ENCODE measurements around the gene TNFAIP3.
A peak's percentile ranks its signal among the peaks of the same experiment; 100 is the strongest.

The TNFAIP3 gene

DNA sequence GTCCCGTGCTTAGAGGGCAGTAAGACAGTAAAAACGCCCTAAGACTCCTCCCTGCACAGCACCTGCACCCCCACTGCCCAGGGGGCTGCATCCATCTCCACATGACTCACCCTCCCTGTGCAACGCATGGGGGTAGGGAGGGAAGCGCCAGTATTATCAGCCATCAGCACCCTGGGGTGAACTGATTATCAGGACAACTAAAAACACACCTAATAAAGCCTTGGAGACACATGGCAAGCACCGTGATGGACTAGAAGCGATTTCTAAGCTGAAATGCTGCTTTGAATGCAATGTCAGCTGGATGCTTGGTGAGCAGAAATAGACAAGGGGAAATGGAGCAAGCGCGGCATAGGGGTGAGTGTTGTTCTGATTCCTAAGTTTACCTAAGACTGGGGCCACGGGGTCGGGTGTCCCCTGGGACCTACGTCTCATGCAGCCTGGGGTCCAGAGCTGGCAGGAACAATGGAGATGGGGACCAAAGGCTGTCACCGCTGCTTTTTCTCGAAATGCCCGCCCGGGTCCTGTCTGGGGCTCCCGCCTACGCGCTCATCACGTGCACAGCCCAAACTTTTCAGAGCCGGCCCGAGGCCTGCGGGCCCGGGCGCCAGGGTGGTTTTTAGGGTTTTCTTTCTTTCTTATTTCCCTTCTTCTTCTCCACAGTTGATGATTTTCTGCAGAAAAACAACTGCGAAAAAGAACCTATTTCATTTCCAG, 702 bp upstream of the TNFAIP3 start:
- DNase-seq = peak; percentile 84

DNA sequence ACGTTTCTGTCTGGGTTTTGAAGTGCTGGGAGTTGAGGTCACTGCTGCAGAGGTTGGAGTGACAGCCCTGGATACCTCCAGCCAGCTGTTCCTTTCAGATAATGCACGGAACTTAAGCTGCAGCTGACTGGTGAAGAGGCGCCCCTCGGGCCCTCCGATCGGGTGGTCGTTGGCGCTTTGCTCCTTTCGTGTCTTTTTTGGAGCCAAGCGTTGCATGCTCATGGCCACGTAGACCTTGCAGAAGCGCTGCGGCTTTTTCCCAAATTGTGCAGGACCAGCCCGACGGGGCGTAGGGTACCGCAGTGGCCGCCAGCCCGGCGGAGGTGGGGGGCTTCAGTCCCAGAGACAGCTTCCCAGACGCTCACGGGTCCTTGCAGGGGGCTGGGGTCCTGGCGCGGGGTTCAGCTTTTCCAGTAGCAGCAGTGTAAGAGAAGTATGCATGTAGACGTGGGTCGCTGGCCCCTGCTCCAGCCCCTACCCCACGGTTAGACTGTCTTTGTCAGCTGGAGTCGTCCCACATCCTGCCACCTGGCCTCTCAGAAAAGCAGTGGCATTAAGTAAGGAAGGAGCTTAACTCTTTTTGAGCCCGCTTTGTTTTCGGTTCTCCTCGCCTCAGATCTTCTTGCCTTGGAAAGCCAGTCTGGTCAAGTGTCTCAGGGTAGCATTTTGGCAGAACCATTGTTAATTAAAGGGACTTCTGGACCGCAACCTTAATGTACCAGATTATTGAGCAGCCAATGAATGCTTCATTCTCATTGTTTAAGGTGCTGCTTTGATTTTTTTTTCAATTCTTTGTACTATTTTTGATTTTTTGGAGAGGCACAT, 838 bp downstream of the TNFAIP3 start:
- peak; percentile 58 for DNase-seq

DNA sequence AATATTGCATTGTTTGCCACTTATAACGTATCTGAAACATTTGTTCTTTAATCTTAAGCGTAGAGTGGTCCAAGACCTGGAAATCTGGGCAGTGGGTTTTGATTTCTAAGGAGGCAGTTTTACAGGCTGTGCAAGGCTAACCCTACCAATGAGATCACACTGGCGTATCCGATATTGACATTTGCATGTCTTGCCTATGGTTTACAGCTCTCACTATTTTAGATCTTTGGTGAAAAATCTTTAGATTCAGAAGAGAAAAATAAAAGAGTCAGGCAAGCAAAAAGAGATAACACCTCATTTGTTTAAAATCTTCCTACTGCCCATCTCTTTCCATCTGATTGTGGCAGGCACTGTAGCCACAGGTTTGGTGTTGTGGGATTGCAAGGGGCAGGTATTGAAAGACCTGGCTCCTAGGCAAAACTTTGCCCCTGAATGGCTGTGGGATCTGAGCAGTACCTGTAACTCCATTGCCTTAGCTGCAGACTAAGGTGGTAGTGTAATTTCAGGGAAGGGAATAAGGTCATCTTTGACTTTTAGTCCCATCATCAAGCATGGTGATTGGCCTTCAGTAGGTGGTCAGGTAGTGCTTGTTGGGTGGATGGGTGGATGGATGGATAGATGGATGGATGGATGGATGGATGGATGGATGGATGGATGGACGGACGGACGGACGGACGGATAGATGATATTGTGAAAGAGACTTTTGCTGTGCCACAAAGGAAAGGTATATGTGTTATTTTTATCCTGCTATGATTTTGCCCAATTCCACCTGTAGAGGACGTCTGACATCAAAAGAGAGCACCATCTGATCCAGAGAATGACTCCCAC, 1.9 kb downstream of the TNFAIP3 start:
- no peak for DNase-seq

DNA sequence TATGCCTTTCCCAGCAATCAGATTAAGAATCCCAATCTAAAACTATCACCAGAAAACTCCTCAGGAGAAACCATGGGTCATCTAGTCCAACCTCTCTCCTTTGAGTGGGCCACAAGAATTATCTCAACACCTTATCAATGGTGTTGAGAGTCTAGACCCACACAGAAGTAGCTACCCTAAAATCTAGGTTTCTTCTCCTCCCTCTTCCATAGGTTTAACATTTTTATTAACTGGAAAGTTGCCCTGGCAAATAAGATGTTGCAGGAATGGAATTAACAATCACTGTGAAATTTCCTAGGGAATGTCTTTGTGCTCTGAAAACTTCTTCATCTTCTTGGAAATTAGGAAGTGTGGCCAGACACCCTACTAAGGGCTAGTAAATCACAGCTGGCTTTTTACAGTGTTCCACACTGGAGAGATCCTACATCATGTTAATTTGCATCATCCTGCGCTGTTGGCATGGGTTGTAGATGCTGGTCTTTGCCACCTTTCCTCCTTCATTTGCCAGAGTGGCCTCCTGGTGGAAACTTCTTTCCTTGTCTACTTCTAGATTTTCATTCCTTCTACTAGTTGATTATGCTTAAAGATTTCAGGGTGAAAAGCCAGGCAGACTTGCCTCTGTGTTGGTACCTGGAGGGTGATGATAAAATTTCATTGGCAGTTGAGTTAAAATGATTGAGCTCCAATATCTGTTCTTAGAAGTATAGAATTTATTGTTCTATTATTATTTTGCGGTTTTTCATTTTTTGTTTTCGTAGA, 2.7 kb downstream of the TNFAIP3 start:
- no peak for DNase-seq

DNA sequence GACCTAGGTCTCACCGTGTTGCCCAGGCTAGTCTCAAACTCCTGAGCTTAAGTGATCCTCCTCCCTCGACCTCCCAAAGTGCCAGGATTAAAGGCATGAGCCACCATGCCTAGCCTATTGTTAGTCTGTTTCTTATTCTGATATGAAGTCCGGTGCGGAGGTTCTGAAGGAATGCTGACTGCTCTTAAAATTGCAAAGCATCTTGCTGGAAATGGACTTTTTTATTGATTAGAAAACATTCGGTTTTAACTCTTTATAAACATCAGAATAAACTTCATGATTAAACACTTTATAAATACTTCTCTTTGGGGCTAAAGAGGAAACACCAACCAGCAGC, 3.2 kb downstream of the TNFAIP3 start:
- DNase-seq = no peak

DNA sequence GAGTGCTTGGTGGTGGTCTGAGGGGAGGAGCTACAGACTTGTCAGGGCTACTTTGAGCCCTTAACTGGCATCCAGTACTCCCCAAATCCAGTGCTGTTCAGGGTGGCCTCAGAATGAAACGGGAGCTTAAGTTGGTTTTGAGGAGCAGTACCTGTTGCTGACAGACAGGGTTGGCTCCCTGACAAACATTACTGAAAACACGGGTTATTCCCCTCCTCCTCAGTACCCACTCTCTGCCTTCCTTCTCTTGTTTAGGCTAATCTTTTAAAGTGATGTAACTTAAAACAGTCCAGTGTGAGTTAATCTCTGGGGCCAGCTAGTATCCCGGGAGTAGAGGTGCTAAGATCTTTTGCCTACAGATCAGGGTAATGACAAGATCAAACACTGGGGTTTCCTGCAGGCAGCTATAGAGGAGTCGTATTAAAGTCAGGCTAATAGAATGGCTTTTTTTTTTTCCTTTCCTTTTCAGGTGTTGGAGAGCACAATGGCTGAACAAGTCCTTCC, 3.7 kb downstream of the TNFAIP3 start:
- no peak for DNase-seq

DNA sequence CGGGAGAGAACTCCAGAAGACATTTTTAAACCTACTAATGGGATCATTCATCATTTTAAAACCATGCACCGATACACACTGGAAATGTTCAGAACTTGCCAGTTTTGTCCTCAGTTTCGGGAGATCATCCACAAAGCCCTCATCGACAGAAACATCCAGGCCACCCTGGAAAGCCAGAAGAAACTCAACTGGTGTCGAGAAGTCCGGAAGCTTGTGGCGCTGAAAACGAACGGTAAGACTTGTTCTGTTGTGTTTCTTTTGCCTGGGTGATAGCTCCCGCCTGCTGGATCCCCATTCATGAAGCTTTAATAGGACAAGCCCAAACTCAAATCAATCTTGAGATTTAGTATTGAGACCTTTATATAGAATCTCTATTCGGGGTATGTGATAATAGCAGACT, 4.2 kb downstream of the TNFAIP3 start:
- no peak for DNase-seq

DNA sequence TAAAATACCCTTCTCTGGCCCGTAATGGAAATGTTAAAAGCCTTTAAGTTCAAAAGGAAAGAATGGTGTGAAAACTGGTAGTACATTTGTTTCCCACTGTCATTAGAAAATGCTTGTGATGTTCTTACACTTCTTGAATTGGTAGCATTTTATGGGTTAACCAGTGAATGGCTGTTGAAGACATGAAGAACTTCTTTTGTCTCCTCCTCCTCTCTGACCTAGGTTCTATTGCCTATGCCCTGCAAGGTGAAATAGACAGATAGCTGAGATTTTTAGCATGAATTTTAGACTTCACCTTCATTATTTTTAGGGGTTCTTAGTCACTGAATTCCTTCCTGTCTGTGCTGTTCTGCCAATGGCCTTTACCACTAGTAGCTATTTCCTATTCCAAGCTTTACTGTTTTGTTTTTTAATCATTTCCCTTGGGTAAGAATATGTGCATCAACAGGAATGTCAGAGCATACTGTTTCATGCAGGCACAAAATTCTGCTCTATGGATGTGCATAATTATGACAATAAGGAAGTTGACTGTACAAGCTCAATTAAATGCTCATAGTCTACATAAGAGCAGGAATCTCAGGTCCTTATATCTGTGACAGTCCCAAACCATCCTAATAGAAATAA, 4.9 kb downstream of the TNFAIP3 start:
- no peak for DNase-seq

DNA sequence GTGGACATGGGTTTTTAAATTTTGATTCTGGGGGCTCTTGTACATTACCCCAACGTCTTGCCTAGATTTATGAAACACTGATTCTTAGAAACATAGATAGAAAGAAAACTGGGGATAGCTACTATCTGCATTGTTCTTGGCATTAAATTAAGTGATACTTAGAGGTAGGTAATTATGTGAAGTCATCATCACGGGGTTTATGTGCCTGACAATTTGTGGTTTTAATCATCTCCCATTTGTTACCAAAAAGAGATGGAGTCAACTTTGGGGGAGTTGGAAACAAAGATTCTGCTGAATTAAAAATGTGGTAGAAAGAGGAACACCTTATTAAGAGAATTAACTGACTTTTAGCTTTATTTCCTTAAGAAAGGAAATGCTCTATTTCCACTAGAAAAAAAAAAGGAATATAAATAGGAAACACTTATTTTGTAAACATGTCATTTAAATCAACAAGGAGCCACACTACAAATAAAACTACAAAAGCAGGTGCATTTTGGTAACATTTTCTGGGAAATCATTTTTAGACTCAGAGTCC, 5.6 kb downstream of the TNFAIP3 start:
- DNase-seq = no peak

DNA sequence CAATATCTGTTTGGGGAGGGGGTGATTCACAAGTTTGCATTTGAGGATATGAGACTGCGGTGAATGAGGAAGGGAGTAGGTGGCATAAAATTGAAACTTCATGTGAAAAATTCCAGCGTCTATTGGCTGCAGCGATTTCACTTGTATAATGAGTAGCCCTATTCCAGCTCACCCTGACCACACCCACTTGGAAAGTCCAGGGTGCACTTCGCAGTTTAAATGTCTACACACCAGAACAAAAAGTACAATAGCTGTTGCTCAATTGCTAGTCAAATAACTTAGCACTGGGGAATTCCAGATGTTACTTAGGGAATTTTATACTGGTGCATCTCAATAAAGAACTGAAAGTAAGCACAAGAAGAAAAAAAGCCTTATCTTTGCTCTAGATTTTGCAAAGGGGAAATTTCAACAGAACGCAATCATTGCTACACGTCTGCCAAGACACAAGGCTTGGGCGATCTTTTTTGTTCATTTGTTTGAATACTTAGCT, 6.3 kb downstream of the TNFAIP3 start:
- no peak for DNase-seq

DNA sequence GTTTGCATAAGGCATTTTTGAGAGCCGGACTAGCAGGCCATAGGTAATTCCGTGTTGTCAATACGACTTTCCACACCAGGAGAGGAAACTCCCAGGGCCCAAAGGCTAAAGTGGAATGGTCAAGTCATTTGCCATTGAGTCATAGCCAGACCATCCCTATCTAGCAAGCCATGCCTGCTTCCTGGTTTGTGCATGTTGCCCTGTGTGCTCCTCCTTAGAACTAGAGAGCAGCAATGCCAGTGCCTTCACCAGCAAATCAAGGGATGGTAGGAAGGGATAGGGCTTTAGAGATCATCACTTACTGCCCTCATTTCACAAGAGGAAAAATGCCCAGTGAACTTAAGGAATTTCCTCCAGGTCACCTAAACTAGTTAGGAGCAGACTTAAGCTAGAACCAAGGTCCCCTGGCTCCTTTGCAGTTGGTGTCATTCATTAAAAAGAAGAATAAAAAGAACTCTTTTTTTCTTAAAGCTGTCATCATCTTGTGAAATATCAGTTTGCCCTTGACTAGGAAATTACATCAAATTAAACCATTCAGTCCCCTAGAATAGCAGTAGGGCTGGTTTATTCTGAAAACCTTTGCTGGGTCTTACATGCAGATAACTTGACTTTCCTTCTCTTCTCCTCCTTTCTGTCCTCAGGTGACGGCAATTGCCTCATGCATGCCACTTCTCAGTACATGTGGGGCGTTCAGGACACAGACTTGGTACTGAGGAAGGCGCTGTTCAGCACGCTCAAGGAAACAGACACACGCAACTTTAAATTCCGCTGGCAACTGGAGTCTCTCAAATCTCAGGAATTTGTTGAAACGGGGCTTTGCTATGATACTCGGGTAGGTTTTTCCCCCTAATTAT, 7.4 kb downstream of the TNFAIP3 start:
- no peak for DNase-seq

DNA sequence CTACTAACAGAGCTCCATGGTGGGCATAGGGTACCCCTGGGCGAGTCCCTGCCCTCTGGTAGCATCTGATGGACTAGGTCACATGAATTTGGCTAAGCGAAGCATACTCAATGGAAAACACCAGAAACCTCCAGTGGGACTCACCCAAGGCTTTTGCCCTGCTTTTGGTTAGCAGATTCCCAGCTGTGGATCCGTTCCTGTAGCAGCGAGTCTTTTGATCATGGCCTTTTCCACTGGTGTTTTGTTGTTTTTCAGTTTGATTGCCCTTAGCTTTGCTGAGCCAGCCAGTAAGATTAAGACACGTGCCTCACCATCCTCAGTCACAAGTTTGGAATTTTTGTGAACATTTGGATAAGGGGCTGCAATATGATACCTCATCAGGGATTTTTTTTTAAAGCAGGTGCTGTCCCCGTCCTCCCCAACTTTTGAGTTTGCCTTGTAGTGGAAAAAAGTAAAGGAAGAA, 8.0 kb downstream of the TNFAIP3 start:
- no peak for DNase-seq

DNA sequence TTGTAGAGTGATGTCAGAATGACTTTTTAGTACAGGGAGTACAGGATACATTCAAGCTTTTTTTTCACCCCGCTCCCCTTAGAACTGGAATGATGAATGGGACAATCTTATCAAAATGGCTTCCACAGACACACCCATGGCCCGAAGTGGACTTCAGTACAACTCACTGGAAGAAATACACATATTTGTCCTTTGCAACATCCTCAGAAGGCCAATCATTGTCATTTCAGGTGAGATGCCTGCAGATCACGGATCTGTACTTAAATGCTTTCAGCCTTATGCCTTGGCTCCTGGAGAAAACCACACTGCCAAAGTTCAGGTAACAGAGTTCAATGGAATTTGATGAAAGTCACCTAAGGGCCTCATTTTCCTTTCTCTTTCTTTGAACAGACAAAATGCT, 8.5 kb downstream of the TNFAIP3 start:
- DNase-seq = no peak

DNA sequence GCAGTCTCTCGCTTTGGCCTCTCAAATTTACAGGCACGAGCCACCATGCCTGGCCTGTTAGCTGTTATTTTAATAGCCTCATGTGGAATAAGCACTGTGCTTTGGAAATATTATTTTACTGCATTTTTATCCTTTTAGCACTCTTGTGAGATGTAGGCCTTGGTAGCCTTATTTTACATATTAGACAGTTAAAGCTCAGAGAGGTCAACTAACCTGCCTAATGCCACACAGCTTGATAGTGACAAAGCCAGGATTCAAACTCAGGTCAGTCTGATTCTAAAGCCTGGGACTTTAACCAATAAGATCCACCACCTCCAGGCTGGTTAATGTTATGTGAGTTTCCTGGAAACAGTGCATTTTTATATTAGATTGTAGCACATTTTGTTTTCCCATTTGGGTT, 9.5 kb downstream of the TNFAIP3 start:
- DNase-seq = no peak

DNA sequence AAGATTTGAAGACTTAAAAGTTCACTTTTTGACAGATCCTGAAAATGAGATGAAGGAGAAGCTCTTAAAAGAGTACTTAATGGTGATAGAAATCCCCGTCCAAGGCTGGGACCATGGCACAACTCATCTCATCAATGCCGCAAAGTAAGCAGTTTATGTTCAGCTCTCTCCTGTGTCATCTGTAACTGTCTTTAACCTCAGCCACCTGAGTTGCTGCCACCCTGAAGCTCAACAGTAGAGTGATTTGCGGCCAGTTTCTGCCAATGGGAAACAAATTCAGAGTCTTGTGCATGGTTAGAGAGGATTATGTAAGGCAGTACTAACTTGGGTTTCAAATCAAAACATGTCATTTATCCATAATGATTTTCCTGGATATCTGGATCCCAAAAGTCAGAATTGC, 10.1 kb downstream of the TNFAIP3 start:
- no peak for DNase-seq

DNA sequence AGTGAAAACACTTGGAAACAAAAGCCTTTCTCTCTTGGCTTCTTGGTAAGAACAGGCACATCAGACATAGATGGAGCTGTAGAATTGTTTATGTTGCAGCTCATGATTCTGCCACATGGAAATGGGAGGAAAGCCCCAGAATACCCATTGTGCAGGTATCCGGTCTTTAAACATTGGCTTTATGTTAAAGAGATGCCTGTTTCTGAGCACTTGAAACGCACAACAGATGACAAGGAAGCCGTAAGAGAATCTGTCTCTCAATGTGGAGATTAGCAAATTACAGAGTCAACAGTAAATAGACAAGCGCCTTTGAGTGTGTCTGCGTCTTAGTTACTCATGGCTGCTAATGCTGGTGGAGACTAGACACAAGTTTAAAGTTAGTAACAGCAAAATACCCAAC, 10.5 kb downstream of the TNFAIP3 start:
- no peak for DNase-seq

DNA sequence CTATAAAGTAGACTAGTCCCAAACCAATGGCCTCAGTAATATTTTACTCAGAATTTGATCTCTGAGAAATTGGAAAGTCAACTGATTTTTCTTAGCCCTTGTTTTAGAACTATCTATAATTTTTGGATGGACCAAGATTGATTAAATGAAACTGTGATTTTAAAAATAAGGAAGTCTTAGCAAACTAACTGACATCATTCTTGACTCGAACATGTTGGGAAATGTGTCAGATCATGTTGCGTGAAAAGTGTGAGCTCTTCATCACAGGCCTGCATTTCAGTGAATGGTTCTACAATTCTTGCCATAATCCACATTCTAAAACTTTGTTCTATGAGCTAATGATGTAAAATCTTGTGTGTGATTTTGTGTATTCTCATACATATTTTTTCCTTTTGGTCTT, 11.0 kb downstream of the TNFAIP3 start:
- no peak for DNase-seq

DNA sequence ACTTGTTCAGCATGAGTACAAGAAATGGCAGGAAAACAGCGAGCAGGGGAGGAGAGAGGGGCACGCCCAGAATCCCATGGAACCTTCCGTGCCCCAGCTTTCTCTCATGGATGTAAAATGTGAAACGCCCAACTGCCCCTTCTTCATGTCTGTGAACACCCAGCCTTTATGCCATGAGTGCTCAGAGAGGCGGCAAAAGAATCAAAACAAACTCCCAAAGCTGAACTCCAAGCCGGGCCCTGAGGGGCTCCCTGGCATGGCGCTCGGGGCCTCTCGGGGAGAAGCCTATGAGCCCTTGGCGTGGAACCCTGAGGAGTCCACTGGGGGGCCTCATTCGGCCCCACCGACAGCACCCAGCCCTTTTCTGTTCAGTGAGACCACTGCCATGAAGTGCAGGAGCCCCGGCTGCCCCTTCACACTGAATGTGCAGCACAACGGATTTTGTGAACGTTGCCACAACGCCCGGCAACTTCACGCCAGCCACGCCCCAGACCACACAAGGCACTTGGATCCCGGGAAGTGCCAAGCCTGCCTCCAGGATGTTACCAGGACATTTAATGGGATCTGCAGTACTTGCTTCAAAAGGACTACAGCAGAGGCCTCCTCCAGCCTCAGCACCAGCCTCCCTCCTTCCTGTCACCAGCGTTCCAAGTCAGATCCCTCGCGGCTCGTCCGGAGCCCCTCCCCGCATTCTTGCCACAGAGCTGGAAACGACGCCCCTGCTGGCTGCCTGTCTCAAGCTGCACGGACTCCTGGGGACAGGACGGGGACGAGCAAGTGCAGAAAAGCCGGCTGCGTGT, 11.6 kb downstream of the TNFAIP3 start:
- DNase-seq = no peak

DNA sequence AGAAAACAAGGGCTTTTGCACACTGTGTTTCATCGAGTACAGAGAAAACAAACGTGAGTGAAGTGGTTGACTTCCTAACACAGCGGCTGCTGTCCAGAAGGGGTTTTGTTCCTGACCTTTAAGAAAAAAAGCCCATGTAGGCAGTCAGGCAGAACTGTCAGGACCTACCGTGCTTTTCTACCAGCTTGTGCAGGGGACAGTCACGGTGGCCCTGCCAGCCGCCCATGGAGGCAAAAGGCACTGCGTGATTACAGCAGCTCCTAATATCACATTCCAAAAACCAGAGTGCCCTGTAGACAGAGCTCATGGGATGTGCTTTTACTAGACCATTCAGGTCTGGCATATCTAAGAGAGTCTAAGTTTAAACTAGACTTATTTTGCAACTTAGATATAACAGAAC, 12.2 kb downstream of the TNFAIP3 start:
- DNase-seq = no peak
